ENCODE measurements around the gene FKBP8. TPM values are rescaled to one million over a fixed set of nuclear protein-coding genes. Genes with fewer than 3 reads are reported as not detected.
A peak's percentile ranks its signal among the peaks of the same experiment; 100 is the strongest.

The FKBP8 gene
- total RNA-seq, 2 experiments from 2014 or later: 208 to 211 TPM

DNA sequence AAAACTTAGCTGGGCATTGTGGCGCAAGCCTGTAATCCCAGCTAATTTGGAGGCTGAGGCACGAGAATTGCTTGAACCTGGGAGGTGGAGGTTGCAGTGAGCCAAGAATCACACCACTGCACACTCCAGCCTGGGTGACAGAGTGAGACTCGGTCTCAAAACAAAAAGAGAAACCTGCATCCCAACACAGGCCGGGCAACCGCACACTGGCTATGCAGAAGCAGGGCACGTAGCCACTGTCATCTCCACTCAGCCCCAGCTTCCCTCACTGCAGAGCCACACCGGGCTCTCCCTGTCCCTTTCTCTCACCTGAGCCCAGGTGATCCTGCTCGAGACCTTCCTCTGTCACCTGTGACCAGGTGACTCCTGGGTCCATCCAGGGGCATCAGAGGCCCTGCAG lies 33.2 kb downstream of the FKBP8 start:
- ChIA-PET CTCF (interaction anchor here (1.0 to 4.3 kb wide), 3 partner anchors 8 to 14 kb away, joined by 5 to 25 read pairs (median 5); partner anchors contain the start of gene ELL), POLR2A (no interaction called here)
- Mint-ChIP-seq H3K27ac (no peak overlapping the region), H3K27me3 (no peaks in the 10 kb centered on the region), H3K9me3 (ENCODE audit: low read depth) (no peaks in the 10 kb centered on the region), H3K4me1 (peaks cover 57% of the 10 kb centered on the region), H3K36me3 (ENCODE audit: low read depth) (no peaks in the 10 kb centered on the region), H3K4me3 (no peak overlapping the region)
- ATAC-seq: no peak
- DNase-seq: no peak
- intact Hi-C loops (cut with DNase I, micrococcal nuclease): no loop called here

DNA sequence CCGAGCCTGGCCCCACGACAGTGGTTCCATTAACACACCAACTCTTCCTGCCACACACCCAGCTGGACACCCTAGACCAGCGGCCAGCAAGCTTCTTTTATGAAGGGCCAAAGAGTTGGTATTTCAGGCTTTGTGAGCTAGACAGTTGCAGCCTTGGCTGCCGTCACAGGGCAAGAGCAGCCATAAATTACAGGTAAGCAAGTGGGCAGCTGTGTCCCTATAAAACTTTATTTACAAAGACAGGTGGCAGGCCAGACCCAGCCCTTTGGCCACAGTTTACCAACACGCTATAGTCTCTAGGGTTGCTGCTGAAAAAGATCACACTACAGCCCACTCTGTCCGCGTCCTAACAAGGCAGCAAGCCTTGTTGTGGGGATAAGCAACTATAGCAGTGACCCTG lies 34.8 kb downstream of the FKBP8 start:
- peaks cover 63% of the 10 kb centered on the region for H3K4me1 Mint-ChIP-seq
- no peak overlapping the region for H3K4me3 Mint-ChIP-seq
- POLR2A ChIA-PET: interaction anchor here (1.0 kb wide), 1 partner anchor 11 kb away, joined by 5 read pairs; no protein-coding TSS in a partner anchor

DNA sequence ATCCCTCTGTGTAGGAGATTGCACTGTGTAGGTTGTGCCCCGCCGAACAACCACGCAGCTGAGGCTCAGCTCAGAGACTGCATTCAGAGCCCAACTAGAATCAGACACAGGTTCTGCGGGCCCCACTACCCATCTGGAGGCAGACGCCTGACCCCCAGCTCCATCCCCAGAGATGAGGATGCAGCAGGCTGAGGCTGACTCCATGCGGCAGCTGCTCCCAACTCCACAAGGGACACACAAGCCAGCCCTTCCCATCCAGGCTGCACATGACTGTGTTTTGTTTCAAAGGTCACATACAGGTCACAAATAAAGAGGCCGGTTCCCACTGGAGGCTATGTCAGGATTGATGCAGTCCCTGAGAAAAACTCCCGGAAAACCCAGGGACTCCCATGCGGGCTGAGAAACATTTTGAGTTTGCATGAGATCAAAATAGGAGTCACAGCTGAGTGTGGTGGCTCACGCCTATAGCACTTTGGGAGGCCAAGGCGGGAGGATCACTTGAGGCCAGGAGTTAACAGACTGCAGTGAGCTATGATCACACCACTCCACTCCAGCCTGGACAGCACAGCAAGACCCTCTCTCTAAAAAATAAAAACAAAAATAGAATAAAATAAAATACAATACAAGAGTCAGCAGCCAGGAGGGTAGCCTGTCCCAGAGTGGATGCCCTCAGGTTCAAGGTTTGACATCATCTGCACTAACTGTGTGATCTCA lies 35.5 kb downstream of the FKBP8 start:
- Mint-ChIP-seq H3K4me1 (peaks cover 63% of the 10 kb centered on the region), H3K4me3 (no peak overlapping the region), H3K27ac (peak overlapping the region; percentile 83), H3K9me3 (ENCODE audit: low read depth) (no peaks in the 10 kb centered on the region), H3K36me3 (ENCODE audit: low read depth) (no peaks in the 10 kb centered on the region), H3K27me3 (no peaks in the 10 kb centered on the region)
- POLR2A ChIA-PET: interaction anchor here (0.5 to 1.0 kb wide), 2 partner anchors 12 to 324 kb away, joined by 3 to 5 read pairs; partner anchors contain the start of gene UPF1
- CTCF ChIA-PET: interaction anchor here (0.6 to 2.3 kb wide), 7 partner anchors 9 to 315 kb away, joined by 3 to 21 read pairs (median 4); partner anchors contain the start of genes ELL and MPV17L2
- no peak for DNase-seq
- no peak for ATAC-seq
- intact Hi-C loops (cut with DNase I, micrococcal nuclease): loop anchor here in 1 of 2 experiments (5.0 kb wide), 1 partner anchor 36 kb away; no protein-coding TSS in a partner anchor

More for the DNA sequence above, 34.8 kb downstream of the FKBP8 start:
- Mint-ChIP-seq H3K36me3 (ENCODE audit: low read depth) (no peaks in the 10 kb centered on the region), H3K9me3 (ENCODE audit: low read depth) (no peaks in the 10 kb centered on the region), H3K27me3 (no peaks in the 10 kb centered on the region), H3K27ac (no peak overlapping the region)
- no peak for DNase-seq
- no peak for ATAC-seq
- CTCF ChIA-PET: interaction anchor here (1.1 to 4.3 kb wide), 4 partner anchors 9 to 18 kb away, joined by 3 to 25 read pairs (median 4); partner anchors contain the start of gene ELL
- intact Hi-C loops (cut with DNase I, micrococcal nuclease): loop anchor here in 1 of 2 experiments (5.0 kb wide), 1 partner anchor 36 kb away; no protein-coding TSS in a partner anchor

DNA sequence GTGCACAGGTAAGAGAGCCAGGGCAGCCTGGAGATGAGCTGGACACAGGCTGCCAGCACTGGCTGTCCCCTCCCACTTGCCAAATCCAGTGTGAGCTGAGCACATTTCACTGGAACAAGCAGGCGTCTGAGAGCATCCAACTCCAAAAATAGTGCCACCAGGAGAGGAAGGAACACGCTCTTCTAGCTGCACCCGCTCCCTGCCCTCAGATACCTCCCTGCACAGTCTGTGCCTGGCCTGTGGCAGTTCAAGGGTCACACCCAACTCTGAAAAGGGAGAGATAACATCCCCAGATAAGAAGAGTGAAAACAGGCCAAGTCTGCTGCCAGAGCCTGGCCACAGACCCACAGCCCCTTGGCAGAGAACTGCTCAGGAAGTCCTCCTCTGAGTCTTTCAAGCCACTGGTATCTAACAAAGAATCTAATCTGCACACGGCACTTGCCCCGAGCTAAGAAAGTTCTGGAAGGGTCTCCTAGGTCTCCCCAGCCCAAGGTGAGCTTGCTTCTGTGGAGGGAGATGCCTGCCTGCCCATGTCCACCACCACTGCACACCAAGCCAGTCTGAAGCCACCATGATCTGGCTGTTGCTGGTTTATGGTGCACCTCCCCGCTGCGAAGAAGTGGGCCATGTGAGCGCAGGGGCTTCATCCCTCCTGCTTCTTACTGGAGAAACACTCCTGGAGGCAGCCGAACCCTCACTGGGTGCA lies 36.2 kb downstream of the FKBP8 start:
- DNase-seq: peak; percentile 31

DNA sequence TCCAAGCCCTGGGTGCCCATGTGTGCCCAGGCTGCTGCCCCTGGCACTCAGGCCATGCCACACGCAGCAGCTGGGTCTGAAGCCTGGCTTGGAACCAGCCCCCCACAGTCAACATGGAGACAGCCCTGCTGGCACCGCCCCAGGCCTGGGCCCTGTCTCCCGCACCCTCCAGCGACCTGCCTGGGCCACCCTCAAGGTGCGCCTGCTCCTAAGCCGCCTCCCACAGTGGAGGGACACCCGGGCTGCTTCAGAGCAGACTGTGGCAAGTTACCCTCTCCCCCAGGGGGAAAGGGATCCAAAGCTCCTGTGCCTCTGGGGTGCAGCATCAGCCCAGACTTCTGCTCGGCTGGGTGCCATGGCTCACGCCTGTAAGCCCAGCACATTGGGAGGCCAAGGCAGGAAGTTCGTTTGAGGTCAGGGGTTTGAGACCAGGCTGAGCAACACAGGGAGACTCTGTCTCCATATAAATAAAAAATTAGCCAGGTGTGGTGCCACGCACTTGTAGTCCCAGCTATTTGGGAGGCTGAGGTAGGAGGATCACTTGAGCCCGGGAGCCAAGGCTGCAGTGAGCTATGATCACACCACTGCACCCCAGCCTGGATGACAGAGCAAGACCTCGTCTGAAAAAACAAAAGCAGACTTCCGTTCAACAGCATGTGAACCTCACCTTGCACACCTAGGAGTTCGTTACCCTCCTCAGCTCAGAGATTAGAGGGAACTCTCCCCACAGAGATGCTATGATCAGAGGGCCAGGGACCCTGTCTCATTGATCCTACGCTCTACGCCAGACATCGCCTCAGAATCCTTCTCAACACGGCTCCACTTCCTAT lies 37.1 kb downstream of the FKBP8 start:
- intact Hi-C loops (cut with DNase I, micrococcal nuclease): loop anchor here in 1 of 2 experiments (5.0 kb wide), 1 partner anchor 34 kb away; no protein-coding TSS in a partner anchor
- ATAC-seq (peak; percentile 21), DNase-seq (no peak)
- peaks cover 2% of the 10 kb centered on the region for H3K36me3 Mint-ChIP-seq (ENCODE audit: low read depth)
- H3K27ac Mint-ChIP-seq: peak overlapping the region; percentile 83
- CTCF ChIA-PET: interaction anchor here (0.7 to 2.3 kb wide), 6 partner anchors 10 to 36 kb away, joined by 3 to 21 read pairs (median 4); partner anchors contain the start of gene ELL
- POLR2A ChIA-PET: no interaction called here
- H3K4me3 Mint-ChIP-seq: no peak overlapping the region
- no peaks in the 10 kb centered on the region for H3K9me3 Mint-ChIP-seq (ENCODE audit: low read depth)
- H3K27me3 Mint-ChIP-seq: no peaks in the 10 kb centered on the region
- H3K4me1 Mint-ChIP-seq: peaks cover 76% of the 10 kb centered on the region

More for the DNA sequence above, 36.2 kb downstream of the FKBP8 start:
- ATAC-seq: peak; percentile 23
- intact Hi-C loops (cut with DNase I, micrococcal nuclease): loop anchor here in 1 of 2 experiments (5.0 kb wide), 1 partner anchor 35 kb away; no protein-coding TSS in a partner anchor
- peaks cover 2% of the 10 kb centered on the region for H3K36me3 Mint-ChIP-seq (ENCODE audit: low read depth)
- peak overlapping the region; percentile 83 for H3K27ac Mint-ChIP-seq
- peaks cover 69% of the 10 kb centered on the region for H3K4me1 Mint-ChIP-seq
- H3K27me3 Mint-ChIP-seq: no peaks in the 10 kb centered on the region
- CTCF ChIA-PET: interaction anchor here (0.6 to 2.3 kb wide), 10 partner anchors 8 to 314 kb away, joined by 3 to 21 read pairs (median 4); partner anchors contain the start of genes ELL and MPV17L2
- H3K4me3 Mint-ChIP-seq: no peak overlapping the region
- H3K9me3 Mint-ChIP-seq (ENCODE audit: low read depth): no peaks in the 10 kb centered on the region
- POLR2A ChIA-PET: no interaction called here

DNA sequence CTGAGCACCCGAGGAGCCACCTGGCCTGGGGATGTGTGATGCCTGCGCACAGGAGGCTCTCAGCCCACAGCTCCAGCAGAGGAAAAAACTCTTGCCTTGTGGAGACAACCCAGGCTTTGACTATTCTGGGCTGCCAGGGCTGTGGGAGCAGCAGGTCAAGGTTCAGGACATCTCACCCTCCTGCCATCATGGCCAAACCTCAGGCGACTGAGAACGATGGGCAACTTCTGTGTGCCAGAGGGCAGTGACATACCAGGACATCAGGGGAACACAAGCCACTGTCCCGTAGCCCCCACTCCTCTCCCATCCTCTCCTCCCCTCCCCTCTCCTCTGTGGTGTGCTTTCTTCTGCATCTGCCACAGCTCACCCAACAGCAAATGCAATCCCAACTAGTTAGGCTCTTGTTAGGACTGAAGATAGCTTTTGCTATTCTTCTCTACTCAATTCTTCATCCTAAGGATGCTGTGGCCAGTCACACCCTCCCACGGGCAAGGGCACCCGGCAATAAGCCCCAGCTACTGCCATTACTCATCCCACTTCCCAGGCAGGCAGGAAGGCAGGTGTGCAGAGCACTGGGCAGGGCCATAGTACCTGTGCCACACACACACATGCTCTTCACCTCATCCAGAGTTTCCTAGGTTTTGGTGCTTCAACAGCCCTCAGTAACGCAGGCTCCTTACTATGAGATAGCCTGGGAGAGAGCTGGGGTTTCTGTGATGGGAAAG lies 38.3 kb downstream of the FKBP8 start:
- H3K4me3 Mint-ChIP-seq: peak overlapping the region; percentile 17
- POLR2A ChIA-PET: no interaction called here
- intact Hi-C loops (cut with DNase I, micrococcal nuclease): loop anchor here in 1 of 2 experiments (5.0 kb wide), 1 partner anchor 33 kb away; no protein-coding TSS in a partner anchor

DNA sequence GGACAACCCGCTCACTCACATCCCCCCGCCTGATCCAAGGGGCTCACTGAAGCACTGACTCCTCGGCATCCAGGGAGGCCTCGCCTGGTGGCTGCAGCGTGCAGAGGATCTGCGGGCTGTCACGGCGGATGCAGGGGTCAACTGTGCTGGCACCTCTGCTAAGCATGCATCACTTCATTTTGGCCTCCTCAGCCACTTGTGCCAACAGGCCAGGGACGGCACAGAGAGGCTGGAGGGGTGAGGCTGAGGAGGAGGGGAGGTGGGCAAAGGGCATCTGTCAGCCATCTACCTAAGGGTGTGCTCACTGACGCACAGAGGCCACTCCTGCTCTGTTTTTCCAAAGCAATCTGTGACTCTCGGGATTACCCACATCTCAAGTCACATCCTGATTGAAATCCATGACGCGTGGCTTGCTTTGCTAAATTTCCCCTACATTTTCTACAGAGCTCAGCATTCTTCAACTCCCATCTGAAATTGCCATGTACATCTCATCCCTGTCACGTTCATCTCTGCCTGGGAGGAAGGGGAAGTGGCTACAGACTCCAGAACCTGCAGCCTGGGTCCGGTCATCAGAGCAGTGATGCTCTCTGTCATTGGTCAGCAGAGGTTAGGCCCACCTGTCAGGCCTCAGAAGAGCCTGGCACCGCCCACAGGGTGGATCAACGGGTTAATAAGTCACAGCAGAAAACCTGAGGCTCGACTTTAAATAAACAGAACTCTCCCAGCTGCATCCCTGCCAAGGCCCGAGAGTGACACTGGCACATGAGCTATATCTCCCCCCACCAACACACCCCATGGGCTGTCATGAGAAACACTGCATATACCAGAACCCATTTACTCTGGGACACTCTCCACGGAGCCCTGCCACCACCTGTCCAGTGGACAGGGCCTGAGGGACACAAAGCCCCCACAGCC lies 39.1 kb downstream of the FKBP8 start:
- H3K4me3 Mint-ChIP-seq: no peak overlapping the region
- no peaks in the 10 kb centered on the region for H3K27me3 Mint-ChIP-seq
- H3K36me3 Mint-ChIP-seq (ENCODE audit: low read depth): peaks cover 2% of the 10 kb centered on the region
- no peak for DNase-seq
- peak; percentile 22 for ATAC-seq
- ChIA-PET POLR2A (interaction anchor here (0.6 kb wide), 1 partner anchor 88 kb away, joined by 3 read pairs; no protein-coding TSS in a partner anchor), CTCF (interaction anchor here (0.6 to 1.9 kb wide), 5 partner anchors 16 to 339 kb away, joined by 3 to 9 read pairs (median 3); partner anchors contain the start of gene ELL)
- no peaks in the 10 kb centered on the region for H3K9me3 Mint-ChIP-seq (ENCODE audit: low read depth)
- intact Hi-C loops (cut with DNase I, micrococcal nuclease): no loop called here
- peak overlapping the region; percentile 72 for H3K27ac Mint-ChIP-seq
- H3K4me1 Mint-ChIP-seq: peaks cover 87% of the 10 kb centered on the region

More for the DNA sequence above, 38.3 kb downstream of the FKBP8 start:
- peak; percentile 53 for ATAC-seq
- CTCF ChIA-PET: interaction anchor here (0.6 to 1.9 kb wide), 5 partner anchors 8 to 340 kb away, joined by 3 to 9 read pairs (median 3); partner anchors contain the start of gene ELL
- Mint-ChIP-seq H3K4me1 (peaks cover 85% of the 10 kb centered on the region), H3K36me3 (ENCODE audit: low read depth) (peaks cover 2% of the 10 kb centered on the region), H3K27me3 (no peaks in the 10 kb centered on the region), H3K27ac (peak overlapping the region; percentile 72), H3K9me3 (ENCODE audit: low read depth) (no peaks in the 10 kb centered on the region)
- peak; percentile 64 for DNase-seq

DNA sequence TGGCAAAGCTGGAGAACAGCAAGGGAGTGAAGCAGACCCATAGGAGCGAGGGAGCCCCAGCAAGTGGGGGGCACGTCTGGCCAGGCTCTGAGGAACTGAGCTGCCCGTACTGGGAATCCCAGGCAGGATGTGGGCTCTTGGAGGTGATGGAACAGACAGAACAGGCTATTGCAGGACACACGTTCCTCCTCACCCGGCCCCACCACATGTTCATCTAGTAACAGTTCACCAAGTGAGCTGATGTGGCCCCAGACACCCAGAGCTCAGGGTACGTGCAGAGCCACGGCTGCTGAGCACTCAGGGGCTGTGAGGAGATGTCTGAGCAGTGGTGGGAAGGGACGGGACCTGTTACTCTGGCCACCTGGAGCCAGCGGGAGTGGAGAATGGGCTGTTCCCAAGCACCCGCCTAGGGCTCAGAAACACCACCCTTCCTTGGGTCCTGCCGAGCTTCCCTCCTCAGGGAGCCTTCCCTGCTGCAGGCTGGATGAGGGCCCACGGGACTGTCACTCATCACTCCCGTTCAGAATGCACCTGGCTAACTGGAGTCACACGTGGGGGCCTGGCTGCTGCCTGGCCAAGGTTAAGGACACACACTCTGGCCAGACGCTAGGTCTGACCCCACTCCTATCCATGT lies 39.9 kb downstream of the FKBP8 start:
- no peak for ATAC-seq
- Mint-ChIP-seq H3K36me3 (ENCODE audit: low read depth) (peaks cover 2% of the 10 kb centered on the region), H3K9me3 (ENCODE audit: low read depth) (no peaks in the 10 kb centered on the region), H3K4me3 (no peak overlapping the region), H3K27me3 (no peaks in the 10 kb centered on the region), H3K27ac (peak overlapping the region; percentile 25), H3K4me1 (peaks cover 91% of the 10 kb centered on the region)
- intact Hi-C loops (cut with DNase I, micrococcal nuclease): no loop called here
- POLR2A ChIA-PET: no interaction called here
- DNase-seq: no peak
- CTCF ChIA-PET: interaction anchor here (1.2 to 1.9 kb wide), 2 partner anchors 17 to 39 kb away, joined by 3 to 9 read pairs; no protein-coding TSS in a partner anchor

DNA sequence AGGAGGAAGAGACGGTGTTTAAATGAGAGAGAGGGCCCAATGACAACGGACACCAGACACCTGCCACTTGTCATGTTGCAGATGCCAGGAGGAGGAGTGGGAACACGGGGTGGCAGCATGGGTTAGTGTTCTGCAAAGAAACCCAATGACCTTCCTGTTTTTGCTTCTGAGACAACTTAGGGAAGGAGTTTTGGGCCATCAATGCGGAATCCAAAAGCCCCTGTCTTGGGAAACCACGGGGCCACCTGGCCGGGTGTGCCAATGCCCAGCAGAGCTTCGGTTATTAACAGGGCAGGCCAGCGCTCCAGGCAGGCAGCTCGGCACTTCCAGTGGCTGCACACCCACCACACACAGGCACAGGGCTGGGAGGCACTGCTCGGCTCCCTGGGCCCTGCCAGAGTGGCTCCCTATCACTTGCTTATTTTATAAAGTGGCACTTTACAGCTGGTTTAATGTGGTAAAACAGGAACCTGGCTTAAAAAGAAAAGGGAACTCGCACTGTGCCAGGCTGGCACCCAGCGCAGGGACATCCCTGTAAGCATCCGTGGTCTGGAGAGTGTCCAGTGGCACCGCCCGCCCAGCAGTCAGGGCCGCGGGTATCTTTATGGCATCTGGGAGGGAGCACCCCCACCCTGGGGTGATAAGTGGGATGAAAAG lies 40.6 kb downstream of the FKBP8 start:
- intact Hi-C loops (cut with DNase I, micrococcal nuclease): no loop called here
- Mint-ChIP-seq H3K9me3 (ENCODE audit: low read depth) (no peaks in the 10 kb centered on the region), H3K4me3 (no peak overlapping the region), H3K27me3 (no peaks in the 10 kb centered on the region), H3K4me1 (peaks cover 94% of the 10 kb centered on the region), H3K36me3 (ENCODE audit: low read depth) (peaks cover 2% of the 10 kb centered on the region), H3K27ac (peak overlapping the region; percentile 79)
- DNase-seq: no peak
- ChIA-PET POLR2A (interaction anchor here (0.6 kb wide), 1 partner anchor 8 kb away, joined by 3 read pairs; no protein-coding TSS in a partner anchor), CTCF (interaction anchor here (0.6 to 1.9 kb wide), 5 partner anchors 17 to 52 kb away, joined by 3 to 9 read pairs (median 3); no protein-coding TSS in a partner anchor)
- ATAC-seq: no peak
